Stomach (tissue), 9 donors: ENCODE measurements around the gene ADH7. TPM values are rescaled to one million over a fixed set of nuclear protein-coding genes. Genes with fewer than 3 reads are reported as not detected.

Experiments
- DNase-seq, 2 donors: peaks; one replicate each; pipeline versions ENCODE4 v3.0.0 to v3.0.0-alpha.2; 2013 to 2019
- H3K27ac ChIP-seq, 5 donors: fragments of 200-600 bp in 4 of 5; sonication (generic) in 4 of 5; one replicate each; pipeline ENCODE4 v1.5.1; 2013 to 2019; ENCODE audit warnings: mild to moderate bottlenecking in 1 of 5, moderate library complexity in 1 of 5
- H3K27me3 ChIP-seq, 3 donors: fragments of 200-600 bp; sonication (generic); one replicate each; pipeline ENCODE4 v1.5.1; 2017 to 2019; ENCODE audit warnings: mixed run types in 1 of 3
- H3K36me3 ChIP-seq, 4 donors: fragments of 200-600 bp; sonication (generic); 1 replicate in 3 of 4; 2 replicates in 1 of 4; pipeline ENCODE4 v1.5.1; 2016 to 2019
- H3K4me1 ChIP-seq, 4 donors: fragments of 200-600 bp; sonication (generic); one replicate each; pipeline ENCODE4 v1.5.1; 2016 to 2019
- H3K4me3 ChIP-seq, 4 donors: fragments of 200-600 bp; sonication (generic) in 3 of 4; one replicate each; pipeline ENCODE4 v1.5.1; 2016 to 2019; ENCODE audit warnings: mild to moderate bottlenecking in 1 of 4
- H3K9me3 ChIP-seq, 4 donors: fragments of 200-600 bp; sonication (generic); one replicate each; pipeline ENCODE4 v1.5.1; 2016 to 2019
- EP300 ChIP-seq: sonication (generic); formaldehyde crosslinking; IDR thresholded peaks from one replicate; pipeline ENCODE4 v1.6.1; 2017; ENCODE audit warnings: antibody characterized with exemption
- POLR2A ChIP-seq, 4 donors: fragments of 450-650 bp; IDR thresholded peaks; one replicate each; pipeline ENCODE4 v1.6.1; 2016; ENCODE audit warnings: antibody characterized with exemption in 4 of 4, control low read depth in 2 of 4, mild to moderate bottlenecking in 1 of 4, moderate library complexity in 1 of 4
- POLR2AphosphoS5 ChIP-seq, 3 donors: sonication (generic); formaldehyde crosslinking; IDR thresholded peaks; one replicate each; pipeline ENCODE4 v1.6.1; 2016; ENCODE audit warnings: antibody characterized with exemption in 3 of 3
- WGBS, 5 donors: extraction: QIAGEN DNeasy Blood & Tissue Kit in 3 of 5; methylation state at CpG; one replicate each; pipeline versions ENCODE4 v1.1.5 to v1.1.7; 2013 to 2018; 5-methylcytosine and 5-hydroxymethylcytosine counted together
- intact Hi-C: fragments of 100-400 bp; cut with DNase I; formaldehyde crosslinking; loops from one replicate; pipeline ENCODE4 v1.15.1; 2023; ENCODE audit warnings: low total_unique reads
- polyA plus RNA-seq, 3 donors: library from polyadenylated mRNA; stranded (reverse); fragments of 200-250 nt; gene quantifications; one replicate each; pipeline ENCODE4 v1.2.3, GENCODE V29; 2013
- total RNA-seq, 5 donors: library from RNA; depleted of rRNA; stranded (reverse); fragments of >200 nt; gene quantifications; one replicate each; pipeline versions ENCODE4 v1.1.0 to v1.2.3, GENCODE V29; 2014 to 2016
- TF ChIP-seq, protein P1 (sequence below), 7 experiments: fragments of 450-650 bp in 4 of 7; fragments of 200-600 bp in 3 of 7; sonication (generic) in 3 of 7; IDR thresholded peaks; one replicate each; pipeline ENCODE4 v1.5.1; 2016 to 2019; ENCODE audit warnings: antibody characterized with exemption in 7 of 7, control low read depth in 2 of 7, mild to moderate bottlenecking in 1 of 7
- donor health status: healthy with polysubstance abuse.
- donor health status: Bipolar disorder and iron deficiency.
- donor health status: healthy.

The ADH7 gene
- total and polyA plus RNA-seq, 8 donors = 1.2 to 84.2 (median 4.7) TPM; not detected in 1

DNA sequence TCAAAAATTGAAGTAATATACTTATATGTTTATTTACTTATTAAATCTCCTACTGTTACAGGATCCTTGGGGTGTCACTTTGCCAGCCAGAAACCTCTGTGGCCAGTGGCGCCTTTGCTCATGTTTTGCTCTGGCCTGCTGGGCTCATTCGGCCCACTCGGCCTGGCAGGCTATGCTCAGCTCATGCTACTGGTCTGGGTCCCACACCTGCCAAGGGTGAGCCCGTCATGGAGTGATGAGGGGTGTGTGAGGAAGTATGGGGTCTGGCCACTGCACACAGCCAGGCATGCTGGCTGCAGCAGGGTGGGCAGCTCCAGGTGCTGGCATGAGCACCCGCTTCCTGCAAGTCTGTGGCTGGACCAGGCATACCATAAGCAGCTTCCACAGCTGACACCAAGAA, 25.1 kb downstream of the ADH7 start:
- Histone ChIP-seq H3K9me3 (no peaks in the 10 kb centered on the region), H3K36me3 (no peaks in the 10 kb centered on the region), H3K4me1 (peaks cover 7 to 51% (median 42%) of the 10 kb centered on the region in 4 donors), H3K4me3 (no peak overlapping the region), H3K27ac (no peak overlapping the region), H3K27me3 (no peaks in the 10 kb centered on the region)
- 89 to 92% (median 90%) methylated on average over 5 of the region's 5 CpGs for WGBS, 5 donors
- intact Hi-C loops = no loop called here
- no peak for DNase-seq
- TF ChIP-seq POLR2A (IDR thresholded peaks at IDR 0.05) (no peak), POLR2AphosphoS5 (IDR thresholded peaks at IDR 0.05) (no peak), EP300 (no peak)
- TF ChIP-seq, protein P1, sequence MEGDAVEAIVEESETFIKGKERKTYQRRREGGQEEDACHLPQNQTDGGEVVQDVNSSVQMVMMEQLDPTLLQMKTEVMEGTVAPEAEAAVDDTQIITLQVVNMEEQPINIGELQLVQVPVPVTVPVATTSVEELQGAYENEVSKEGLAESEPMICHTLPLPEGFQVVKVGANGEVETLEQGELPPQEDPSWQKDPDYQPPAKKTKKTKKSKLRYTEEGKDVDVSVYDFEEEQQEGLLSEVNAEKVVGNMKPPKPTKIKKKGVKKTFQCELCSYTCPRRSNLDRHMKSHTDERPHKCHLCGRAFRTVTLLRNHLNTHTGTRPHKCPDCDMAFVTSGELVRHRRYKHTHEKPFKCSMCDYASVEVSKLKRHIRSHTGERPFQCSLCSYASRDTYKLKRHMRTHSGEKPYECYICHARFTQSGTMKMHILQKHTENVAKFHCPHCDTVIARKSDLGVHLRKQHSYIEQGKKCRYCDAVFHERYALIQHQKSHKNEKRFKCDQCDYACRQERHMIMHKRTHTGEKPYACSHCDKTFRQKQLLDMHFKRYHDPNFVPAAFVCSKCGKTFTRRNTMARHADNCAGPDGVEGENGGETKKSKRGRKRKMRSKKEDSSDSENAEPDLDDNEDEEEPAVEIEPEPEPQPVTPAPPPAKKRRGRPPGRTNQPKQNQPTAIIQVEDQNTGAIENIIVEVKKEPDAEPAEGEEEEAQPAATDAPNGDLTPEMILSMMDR (IDR thresholded peaks at IDR 0.05) = no peak

DNA sequence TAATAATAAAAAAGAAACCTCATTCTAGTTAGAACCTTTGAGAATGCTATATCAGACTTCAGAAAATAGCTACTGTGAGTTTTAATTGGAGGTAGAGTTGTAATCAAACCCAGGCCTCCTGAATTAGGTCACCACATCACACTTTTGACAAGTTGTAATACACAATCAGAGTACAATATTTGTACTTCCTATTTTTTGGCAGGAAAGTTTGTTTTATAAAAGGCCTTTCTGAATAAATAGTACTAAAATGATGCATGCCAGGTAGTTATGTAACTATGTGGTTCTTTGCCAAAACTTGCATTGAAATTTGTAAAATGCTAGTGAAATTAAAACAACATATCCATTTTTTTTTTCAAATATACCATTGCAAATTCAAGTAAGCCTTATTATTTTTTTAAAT, 26.8 kb downstream of the ADH7 start:
- H3K4me3 ChIP-seq = no peak overlapping the region
- H3K27ac ChIP-seq = peak overlapping the region in 2 of 5 donors; percentile 52 to 63
- H3K9me3 ChIP-seq = no peaks in the 10 kb centered on the region
- H3K36me3 ChIP-seq = no peaks in the 10 kb centered on the region
- DNase-seq = no peak
- intact Hi-C loops = loop anchor here (10.0 kb wide), 1 partner anchor 294 kb away; no protein-coding TSS in a partner anchor
- no peaks in the 10 kb centered on the region for H3K27me3 ChIP-seq
- H3K4me1 ChIP-seq = peaks cover 10 to 51% (median 37%) of the 10 kb centered on the region in 4 donors
- TF ChIP-seq, protein P1 (IDR thresholded peaks at IDR 0.05) = no peak
- TF ChIP-seq POLR2AphosphoS5 (IDR thresholded peaks at IDR 0.05) (no peak), POLR2A (IDR thresholded peaks at IDR 0.05) (no peak), EP300 (no peak)

DNA sequence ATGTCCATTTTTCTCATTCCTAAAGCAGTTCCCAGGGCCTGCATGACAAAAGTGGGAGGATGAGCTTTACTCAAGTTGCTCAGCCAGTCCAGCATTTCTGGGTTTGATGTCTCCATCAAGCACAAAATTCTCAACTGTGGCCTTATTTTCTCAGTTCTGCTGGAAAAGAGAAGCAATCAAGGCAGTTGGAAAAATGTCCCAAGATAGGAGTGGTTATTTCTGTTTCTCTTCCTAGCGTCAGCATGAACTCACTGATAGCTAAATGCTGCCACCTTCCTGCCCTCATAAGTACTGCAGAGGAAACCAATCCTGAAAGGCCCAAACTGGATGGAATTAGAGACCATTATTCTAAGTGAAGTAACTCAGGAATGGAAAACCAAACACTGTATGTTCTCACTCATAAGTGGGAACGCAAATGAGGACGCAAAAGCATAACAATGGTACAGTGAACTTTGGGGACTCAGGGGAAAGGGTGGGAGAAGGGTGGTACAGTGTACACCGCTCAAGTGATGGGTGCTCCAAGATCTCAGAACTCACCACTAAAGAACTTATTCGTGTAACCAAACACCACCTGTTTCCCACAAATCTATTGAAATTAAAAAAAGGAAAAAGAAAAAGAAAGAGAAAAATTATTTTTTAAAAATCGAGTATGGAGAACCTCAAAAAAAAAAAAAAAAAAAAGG, 29.6 kb downstream of the ADH7 start:
- WGBS, 5 donors = 32 to 41% (median 35%) methylated on average over 6 of the region's 6 CpGs
- peak; percentile 74 to 92 for DNase-seq
- intact Hi-C loops = loop anchor here (10.0 kb wide), 1 partner anchor 291 kb away; no protein-coding TSS in a partner anchor
- Histone ChIP-seq H3K27me3 (no peaks in the 10 kb centered on the region), H3K4me1 (peaks cover 16 to 51% (median 34%) of the 10 kb centered on the region in 4 donors), H3K9me3 (no peaks in the 10 kb centered on the region), H3K36me3 (no peaks in the 10 kb centered on the region), H3K27ac (peak overlapping the region in 4 of 5 donors; percentile 55 to 89 (median 69)), H3K4me3 (no peak overlapping the region)
- TF ChIP-seq, protein P1 (IDR thresholded peaks at IDR 0.05) = peak in 6 of 7 experiments; percentile 80 to 98 (median 92)
- TF ChIP-seq POLR2A (IDR thresholded peaks at IDR 0.05) (no peak), POLR2AphosphoS5 (IDR thresholded peaks at IDR 0.05) (peak in 1 of 3 donors; percentile 70)

DNA sequence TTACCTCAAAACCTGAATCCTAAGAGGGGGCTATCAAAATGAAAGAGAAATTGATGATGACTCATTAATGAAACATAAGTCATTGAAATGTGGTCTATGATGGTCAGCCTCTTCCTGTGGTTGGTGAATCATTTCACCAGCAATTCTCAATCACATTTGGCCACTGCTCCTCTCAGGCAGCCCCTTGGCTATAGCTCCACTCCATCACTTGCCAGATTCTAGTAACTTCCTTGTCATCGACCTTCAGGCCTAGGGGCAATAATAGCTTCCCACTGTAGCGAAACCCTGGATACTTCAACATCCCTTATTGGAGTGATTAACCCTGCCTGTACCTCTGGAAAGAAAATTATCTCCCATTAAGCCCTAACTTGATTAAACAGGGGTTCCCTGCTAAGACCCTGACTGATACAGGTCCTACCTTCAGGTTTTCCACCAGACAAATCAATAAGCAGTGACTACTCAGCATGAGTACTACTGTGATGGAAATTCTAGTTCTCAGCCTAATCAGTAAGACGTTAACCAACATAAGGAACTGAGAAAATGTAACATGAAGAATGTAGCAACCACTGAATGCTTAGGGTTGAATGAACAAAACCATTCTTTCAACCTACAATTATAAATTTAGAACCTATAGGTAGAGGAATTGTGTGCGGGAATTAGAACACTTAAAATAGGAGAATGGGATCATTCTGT, 30.4 kb downstream of the ADH7 start:
- peak overlapping the region; percentile 52 to 89 (median 67) for H3K27ac ChIP-seq
- no peaks in the 10 kb centered on the region for H3K9me3 ChIP-seq
- TF ChIP-seq, protein P1 (IDR thresholded peaks at IDR 0.05) = no peak
- TF ChIP-seq EP300 = no peak
- no peak for TF ChIP-seq POLR2A (IDR thresholded peaks at IDR 0.05)
- peak in 1 of 3 donors; percentile 62 for TF ChIP-seq POLR2AphosphoS5 (IDR thresholded peaks at IDR 0.05)
- intact Hi-C loops = loop anchor here (10.0 kb wide), 1 partner anchor 290 kb away; no protein-coding TSS in a partner anchor
- peaks cover 16 to 51% (median 34%) of the 10 kb centered on the region in 4 donors for H3K4me1 ChIP-seq
- no peak for DNase-seq
- no peaks in the 10 kb centered on the region for H3K36me3 ChIP-seq
- 43 to 66% (median 56%) methylated on average over 3 to 4 of the region's 4 CpGs for WGBS, 5 donors
- no peaks in the 10 kb centered on the region for H3K27me3 ChIP-seq
- no peak overlapping the region for H3K4me3 ChIP-seq
